Activated naive CD8-positive, alpha-beta T cell treated with anti-CD3 and anti-CD28 coated beads, Interleukin-2, amount 50 U/mL, for 24 hours (primary cell): ENCODE data around the gene HES6.

Source experiments
- ATAC-seq: fragments of 150-1000 bp; cut with Tn5 transposase; one replicate; pipeline ENCODE4 v1.10.0; 2021
- DNase-seq: peaks from one replicate; pipeline ENCODE4 v3.0.0; 2021
- H3K27ac Mint-ChIP-seq: one replicate; pipeline ENCODE4 v1.8.0; 2021; ENCODE audit warnings: mild to moderate bottlenecking, mixed read lengths
- H3K27me3 Mint-ChIP-seq: one replicate; pipeline ENCODE4 v1.8.0; 2021; ENCODE audit warnings: mixed read lengths
- H3K36me3 Mint-ChIP-seq: one replicate; pipeline ENCODE4 v1.8.0; 2021; ENCODE audit warnings: low read depth, mixed read lengths
- H3K4me1 Mint-ChIP-seq: one replicate; pipeline ENCODE4 v1.8.0; 2021; ENCODE audit warnings: mixed read lengths
- H3K4me3 Mint-ChIP-seq: one replicate; pipeline ENCODE4 v1.8.0; 2021; ENCODE audit warnings: mild to moderate bottlenecking, moderate library complexity, mixed read lengths
- H3K9me3 Mint-ChIP-seq: one replicate; pipeline ENCODE4 v1.8.0; 2021; ENCODE audit warnings: mixed read lengths

HES6 gene

GRCh38 chr2:238239863-238240756 lies at the start of gene HES6:
HES6 (minus strand) TSS chr2:238240038; CDS start chr2:238239905, 133 bp downstream.
- H3K4me3 Mint-ChIP-seq, result peak within 1 kb of the TSS; percentile 84
- H3K27me3 Mint-ChIP-seq, result peaks cover 39% of the 10 kb centered on the region
- peak; percentile 79 for DNase-seq
- ATAC-seq, result peak; percentile 79
- H3K27ac Mint-ChIP-seq, result peak within 1 kb of the TSS; percentile 82
- peaks cover 12% of the 10 kb centered on the region for H3K4me1 Mint-ChIP-seq
- peaks cover 2% of the 10 kb centered on the region for H3K36me3 Mint-ChIP-seq
- H3K9me3 Mint-ChIP-seq, result no peaks in the 10 kb centered on the region

GRCh38 chr2:238289574-238289973 lies 49.7 kb upstream of the HES6 start:
- Mint-ChIP-seq H3K36me3 (no peaks in the 10 kb centered on the region), H3K9me3 (no peaks in the 10 kb centered on the region), H3K4me3 (peak overlapping the region; percentile 90), H3K27me3 (no peaks in the 10 kb centered on the region), H3K4me1 (peaks cover 32% of the 10 kb centered on the region), H3K27ac (peak overlapping the region; percentile 97)
- DNase-seq (no peak), ATAC-seq (no peak)

GRCh38 chr2:238288650-238289573 lies 49.1 kb upstream of the HES6 start:
- Mint-ChIP-seq H3K4me1 (peaks cover 36% of the 10 kb centered on the region), H3K9me3 (no peaks in the 10 kb centered on the region), H3K27me3 (no peaks in the 10 kb centered on the region), H3K4me3 (peak overlapping the region; percentile 90), H3K36me3 (no peaks in the 10 kb centered on the region), H3K27ac (peak overlapping the region; percentile 97)
- ATAC-seq, result peak; percentile 81
- peak; percentile 98 for DNase-seq

- Mint-ChIP-seq H3K9me3 (no peaks in the 10 kb centered on the region), H3K27ac (peak within 1 kb of the TSS; percentile 97), H3K36me3 (no peaks in the 10 kb centered on the region), H3K4me1 (peaks cover 41% of the 10 kb centered on the region), H3K27me3 (no peaks in the 10 kb centered on the region), H3K4me3 (peak within 1 kb of the TSS; percentile 90)
- DNase-seq (peak; percentile 55), ATAC-seq (peak; percentile 25)
These were observed 48.2 kb upstream of the HES6 start, which contains the start of gene PER2 for GRCh38 chr2:238287737-238288649. PER2 (minus strand) TSS chr2:238288610; CDS start chr2:238277936, 10,674 bp downstream.

GRCh38 chr2:238286987-238287736 lies 47.3 kb upstream of the HES6 start:
- Mint-ChIP-seq H3K4me3 (peak overlapping the region; percentile 82), H3K27ac (peak overlapping the region; percentile 82), H3K36me3 (no peaks in the 10 kb centered on the region), H3K4me1 (peaks cover 44% of the 10 kb centered on the region), H3K27me3 (no peaks in the 10 kb centered on the region), H3K9me3 (no peaks in the 10 kb centered on the region)
- ATAC-seq, result no peak
- DNase-seq, result peak; percentile 27

- no peaks in the 10 kb centered on the region for H3K27me3 Mint-ChIP-seq
These were observed 46.7 kb upstream of the HES6 start for GRCh38 chr2:238286551-238286950.

GRCh38 chr2:238286095-238286494 lies 46.3 kb upstream of the HES6 start:
- no peaks in the 10 kb centered on the region for H3K36me3 Mint-ChIP-seq
- H3K4me3 Mint-ChIP-seq, result no peak overlapping the region
- H3K9me3 Mint-ChIP-seq, result no peaks in the 10 kb centered on the region
- peaks cover 47% of the 10 kb centered on the region for H3K4me1 Mint-ChIP-seq
- no peaks in the 10 kb centered on the region for H3K27me3 Mint-ChIP-seq
- no peak overlapping the region for H3K27ac Mint-ChIP-seq
- DNase-seq (no peak), ATAC-seq (no peak)

More at GRCh38 chr2:238286551-238286950, 46.7 kb upstream of the HES6 start:
- H3K36me3 Mint-ChIP-seq, result no peaks in the 10 kb centered on the region
- ATAC-seq (no peak), DNase-seq (no peak)
- peaks cover 47% of the 10 kb centered on the region for H3K4me1 Mint-ChIP-seq
- no peaks in the 10 kb centered on the region for H3K9me3 Mint-ChIP-seq
- H3K27ac Mint-ChIP-seq, result peak overlapping the region; percentile 82
- peak overlapping the region; percentile 82 for H3K4me3 Mint-ChIP-seq

- ATAC-seq (no peak), DNase-seq (no peak)
- no peaks in the 10 kb centered on the region for H3K27me3 Mint-ChIP-seq
- peaks cover 48% of the 10 kb centered on the region for H3K4me1 Mint-ChIP-seq
- H3K27ac Mint-ChIP-seq, result no peak overlapping the region
- H3K9me3 Mint-ChIP-seq, result no peaks in the 10 kb centered on the region
- H3K36me3 Mint-ChIP-seq, result no peaks in the 10 kb centered on the region
- H3K4me3 Mint-ChIP-seq, result no peak overlapping the region
These were observed 45.8 kb upstream of the HES6 start for GRCh38 chr2:238285653-238286082.

- peaks cover 45% of the 10 kb centered on the region for H3K4me1 Mint-ChIP-seq
- no peak overlapping the region for H3K4me3 Mint-ChIP-seq
- no peaks in the 10 kb centered on the region for H3K27me3 Mint-ChIP-seq
- no peak overlapping the region for H3K27ac Mint-ChIP-seq
- ATAC-seq, result no peak
- DNase-seq, result no peak
- H3K9me3 Mint-ChIP-seq, result no peaks in the 10 kb centered on the region
- no peaks in the 10 kb centered on the region for H3K36me3 Mint-ChIP-seq
These were observed 45.1 kb upstream of the HES6 start for GRCh38 chr2:238284802-238285515.

GRCh38 chr2:238282861-238283738 lies 43.3 kb upstream of the HES6 start:
- peaks cover 37% of the 10 kb centered on the region for H3K4me1 Mint-ChIP-seq
- no peak overlapping the region for H3K27ac Mint-ChIP-seq
- H3K9me3 Mint-ChIP-seq, result no peaks in the 10 kb centered on the region
- DNase-seq, result no peak
- H3K36me3 Mint-ChIP-seq, result no peaks in the 10 kb centered on the region
- H3K27me3 Mint-ChIP-seq, result no peaks in the 10 kb centered on the region
- ATAC-seq, result no peak
- no peak overlapping the region for H3K4me3 Mint-ChIP-seq

GRCh38 chr2:238281826-238282480 lies 42.1 kb upstream of the HES6 start:
- Mint-ChIP-seq H3K4me3 (no peak overlapping the region), H3K27ac (no peak overlapping the region), H3K27me3 (no peaks in the 10 kb centered on the region), H3K9me3 (no peaks in the 10 kb centered on the region), H3K4me1 (peaks cover 29% of the 10 kb centered on the region), H3K36me3 (peaks cover 3% of the 10 kb centered on the region)
- DNase-seq (no peak), ATAC-seq (no peak)
